Measurements from ENCODE around the gene UBE2J2. TPM values are rescaled to one million over a fixed set of nuclear protein-coding genes. Genes with fewer than 3 reads are reported as not detected.

Gene UBE2J2
- total and polyA plus RNA-seq, 4 donors, result 21.0 to 30.4 (median 25.8) TPM

DNA sequence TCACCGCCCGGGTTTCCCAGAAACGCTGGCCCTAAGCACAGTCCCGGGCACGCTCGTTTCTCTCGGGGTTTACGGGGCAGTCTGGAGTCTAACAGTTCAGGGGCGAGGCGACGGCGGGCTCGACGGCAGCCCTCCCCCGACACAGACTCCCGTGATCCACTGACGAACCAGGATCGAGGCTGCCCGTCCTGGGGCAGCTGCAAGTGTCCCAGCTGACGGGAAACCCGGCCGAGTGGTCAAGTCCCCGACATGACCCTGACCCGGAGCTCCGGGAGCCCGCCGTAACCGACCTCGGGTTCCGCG is 494 bp downstream of the UBE2J2 start:
- H3K4me1 ChIP-seq (ENCODE audit: control insufficient read depth in 4 of 4, insufficient read depth in 4 of 4, low read length in 3 of 4), result peaks cover 13 to 39% (median 30%) of the 10 kb centered on the region in 4 donors
- peak overlapping the region; percentile 43 to 73 for H3K9ac ChIP-seq (ENCODE audit: low read depth in 1 of 2, low read length in 2 of 2)
- peaks cover 0 to 2% (median under 1%) of the 10 kb centered on the region in 4 donors for H3K36me3 ChIP-seq (ENCODE audit: control insufficient read depth in 4 of 4, insufficient read depth in 3 of 4, low read depth in 1 of 4, low read length in 3 of 4)
- no peaks in the 10 kb centered on the region for H3K27me3 ChIP-seq (ENCODE audit: control insufficient read depth in 4 of 4, insufficient read depth in 4 of 4, low read length in 3 of 4)
- no peak for DNase-seq (ENCODE audit: low spot score)
- H3K27ac ChIP-seq (ENCODE audit: low read depth in 1 of 2, low read length in 2 of 2), result peak overlapping the region in 1 of 2 donors; percentile 23
- no peaks in the 10 kb centered on the region for H3K9me3 ChIP-seq (ENCODE audit: control insufficient read depth in 4 of 4, low read length in 3 of 4)
- WGBS, result under 1% methylated on average over 31 of the region's 31 CpGs
- TF ChIP-seq RAD21 (IDR thresholded peaks at IDR 0.05) (no peak), EGR1 (IDR thresholded peaks at IDR 0.05; ENCODE audit: low read depth in 2 of 2) (no peak), FOXA2 (IDR thresholded peaks at IDR 0.05) (no peak), HNF4A (conservative IDR thresholded peaks at IDR 0.05) (no peak), RXRA (IDR thresholded peaks at IDR 0.05) (no peak), ZBTB33 (IDR thresholded peaks at IDR 0.05) (no peak), NR2F2 (IDR thresholded peaks at IDR 0.05) (no peak), ATF3 (IDR thresholded peaks at IDR 0.05) (no peak), SP1 (IDR thresholded peaks at IDR 0.05) (no peak), CTCF (IDR thresholded peaks at IDR 0.05; ENCODE audit: low read depth, low read length, missing input control) (no peak), JUND (IDR thresholded peaks at IDR 0.05) (no peak), YY1 (IDR thresholded peaks at IDR 0.05) (no peak), GABPA (IDR thresholded peaks at IDR 0.05 in 1 of 2, conservative IDR thresholded peaks at IDR 0.05 in 1 of 2) (no peak), FOXA1 (IDR thresholded peaks at IDR 0.05) (no peak), TAF1 (conservative IDR thresholded peaks at IDR 0.05) (no peak), HNF4G (IDR thresholded peaks at IDR 0.05) (no peak)
- TF ChIP-seq, protein P1, sequence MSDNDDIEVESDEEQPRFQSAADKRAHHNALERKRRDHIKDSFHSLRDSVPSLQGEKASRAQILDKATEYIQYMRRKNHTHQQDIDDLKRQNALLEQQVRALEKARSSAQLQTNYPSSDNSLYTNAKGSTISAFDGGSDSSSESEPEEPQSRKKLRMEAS (IDR thresholded peaks at IDR 0.05), result no peak
- TF ChIP-seq, protein P2, sequence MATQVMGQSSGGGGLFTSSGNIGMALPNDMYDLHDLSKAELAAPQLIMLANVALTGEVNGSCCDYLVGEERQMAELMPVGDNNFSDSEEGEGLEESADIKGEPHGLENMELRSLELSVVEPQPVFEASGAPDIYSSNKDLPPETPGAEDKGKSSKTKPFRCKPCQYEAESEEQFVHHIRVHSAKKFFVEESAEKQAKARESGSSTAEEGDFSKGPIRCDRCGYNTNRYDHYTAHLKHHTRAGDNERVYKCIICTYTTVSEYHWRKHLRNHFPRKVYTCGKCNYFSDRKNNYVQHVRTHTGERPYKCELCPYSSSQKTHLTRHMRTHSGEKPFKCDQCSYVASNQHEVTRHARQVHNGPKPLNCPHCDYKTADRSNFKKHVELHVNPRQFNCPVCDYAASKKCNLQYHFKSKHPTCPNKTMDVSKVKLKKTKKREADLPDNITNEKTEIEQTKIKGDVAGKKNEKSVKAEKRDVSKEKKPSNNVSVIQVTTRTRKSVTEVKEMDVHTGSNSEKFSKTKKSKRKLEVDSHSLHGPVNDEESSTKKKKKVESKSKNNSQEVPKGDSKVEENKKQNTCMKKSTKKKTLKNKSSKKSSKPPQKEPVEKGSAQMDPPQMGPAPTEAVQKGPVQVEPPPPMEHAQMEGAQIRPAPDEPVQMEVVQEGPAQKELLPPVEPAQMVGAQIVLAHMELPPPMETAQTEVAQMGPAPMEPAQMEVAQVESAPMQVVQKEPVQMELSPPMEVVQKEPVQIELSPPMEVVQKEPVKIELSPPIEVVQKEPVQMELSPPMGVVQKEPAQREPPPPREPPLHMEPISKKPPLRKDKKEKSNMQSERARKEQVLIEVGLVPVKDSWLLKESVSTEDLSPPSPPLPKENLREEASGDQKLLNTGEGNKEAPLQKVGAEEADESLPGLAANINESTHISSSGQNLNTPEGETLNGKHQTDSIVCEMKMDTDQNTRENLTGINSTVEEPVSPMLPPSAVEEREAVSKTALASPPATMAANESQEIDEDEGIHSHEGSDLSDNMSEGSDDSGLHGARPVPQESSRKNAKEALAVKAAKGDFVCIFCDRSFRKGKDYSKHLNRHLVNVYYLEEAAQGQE (IDR thresholded peaks at IDR 0.05), result no peak
- peak overlapping the region; percentile 89 to 95 (median 94) for H3K4me3 ChIP-seq (ENCODE audit: low read depth in 1 of 3, low read length in 3 of 3)
